GM12865 (cell line): Measurements from ENCODE around the gene CERS3.

ENCODE experiments used
- DNase-seq: peaks from one replicate; pipeline ENCODE4 v3.0.0; 2010; ENCODE audit warnings: low read depth
- H3K4me3 ChIP-seq: 2 replicates; pipeline ENCODE4 v1.5.1; 2011; ENCODE audit warnings: mild to moderate bottlenecking, low read depth, low read length, control low read depth
- CTCF ChIP-seq: IDR thresholded peaks from 2 replicates; pipeline ENCODE4 v1.5.1; 2011; ENCODE audit warnings: low read length, control low read depth, low read depth, inconsistent platforms; ENCODE audit not compliant: insufficient read depth; ENCODE audit errors: missing control alignments

The CERS3 gene

GRCh38 chr15:100437261-100437660 lies 91.5 kb downstream of the CERS3 start:
- no peak for DNase-seq
- TF ChIP-seq CTCF = no peak
- no peak overlapping the region for H3K4me3 ChIP-seq

DNA sequence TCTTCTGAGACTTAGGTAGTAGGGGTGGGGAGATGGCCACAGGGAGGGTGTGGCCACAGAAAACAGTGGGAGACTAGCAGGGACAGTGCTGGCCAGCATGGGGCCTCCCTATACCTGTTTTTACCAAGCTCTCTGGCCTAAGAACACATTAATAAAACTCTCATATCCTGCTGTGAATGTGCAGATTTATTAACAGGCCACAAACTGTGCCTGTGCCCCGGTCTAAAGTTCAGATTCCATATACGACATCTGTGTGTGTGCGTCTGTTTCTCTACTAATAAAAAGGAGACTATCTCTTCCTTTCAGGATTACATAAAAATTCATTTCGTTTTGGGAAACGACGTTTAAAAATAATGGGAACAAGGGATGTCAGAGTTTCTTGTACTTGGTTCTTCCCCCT lies 94.2 kb downstream of the CERS3 start:
- no peak overlapping the region for H3K4me3 ChIP-seq
- DNase-seq = no peak
- TF ChIP-seq CTCF = no peak

- no peak overlapping the region for H3K4me3 ChIP-seq
- no peak for TF ChIP-seq CTCF
- no peak for DNase-seq
These were observed 94.7 kb downstream of the CERS3 start for GRCh38 chr15:100434038-100434437.

DNA sequence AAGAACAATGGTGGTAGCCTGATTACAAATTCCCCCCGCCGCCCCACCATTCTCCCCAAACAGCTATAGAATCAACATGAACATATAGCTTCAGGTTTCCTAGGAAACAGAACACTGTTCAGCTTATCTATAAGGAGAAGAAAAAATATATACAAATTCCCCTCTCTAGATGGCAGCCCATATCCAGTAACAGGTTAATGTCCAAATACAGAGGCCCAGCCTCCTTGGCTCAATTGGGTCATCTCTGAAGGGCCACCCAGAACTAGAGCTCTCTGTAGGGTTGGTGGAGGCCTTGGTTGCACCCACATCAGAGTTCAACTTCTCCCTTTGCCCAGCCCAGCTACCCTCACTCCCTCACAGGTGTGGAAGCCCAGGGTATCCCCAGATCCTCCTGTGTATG lies 95.4 kb downstream of the CERS3 start:
- TF ChIP-seq CTCF = no peak
- DNase-seq = no peak
- no peak overlapping the region for H3K4me3 ChIP-seq

DNA sequence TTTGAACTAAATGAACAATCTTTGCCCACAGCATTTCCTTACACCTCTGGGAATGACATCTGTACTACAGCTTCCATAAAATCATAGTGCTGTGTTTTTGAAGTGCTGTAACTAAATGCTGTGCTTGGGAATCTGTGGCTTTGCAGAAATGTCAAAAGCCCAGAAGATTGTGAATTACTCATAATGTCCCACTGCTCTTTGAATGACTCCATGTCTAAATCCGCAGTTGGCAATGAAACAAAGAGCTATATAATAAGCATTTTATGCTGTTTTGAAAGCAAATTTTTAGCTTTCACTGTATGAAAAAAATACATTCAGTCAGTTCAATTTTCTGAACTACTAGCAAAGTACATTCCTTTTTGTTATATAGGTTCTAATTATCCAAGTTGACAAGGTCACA lies 98.3 kb downstream of the CERS3 start:
- DNase-seq = no peak
- no peak overlapping the region for H3K4me3 ChIP-seq
- no peak for TF ChIP-seq CTCF

GRCh38 chr15:100429116-100429728 lies 99.5 kb downstream of the CERS3 start:
- no peak for DNase-seq
- no peak for TF ChIP-seq CTCF
- H3K4me3 ChIP-seq = no peak overlapping the region

DNA sequence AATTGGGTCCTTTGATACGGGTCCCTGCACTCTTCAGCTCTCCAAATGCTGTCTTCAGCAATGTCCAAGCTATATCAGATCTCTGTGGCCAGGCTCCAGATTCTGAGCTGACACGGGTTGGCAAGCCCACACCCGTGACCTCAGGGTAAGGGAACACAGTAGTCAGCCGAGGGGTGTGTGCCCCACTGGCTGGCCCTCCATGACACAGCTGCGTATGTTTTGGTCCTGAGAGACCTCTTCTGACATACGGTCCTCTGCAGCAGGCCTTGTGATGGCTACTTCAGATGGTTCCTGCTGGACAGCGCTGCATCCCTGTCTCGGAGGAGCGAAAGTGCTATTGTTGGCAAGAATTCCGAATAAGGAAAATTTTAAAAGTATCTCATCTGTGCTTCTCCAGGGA lies 101.8 kb downstream of the CERS3 start:
- TF ChIP-seq CTCF = no peak
- no peak overlapping the region for H3K4me3 ChIP-seq
- DNase-seq = no peak
